HG02642 (cell line): ENCODE data around the gene TCF23.
A peak's percentile ranks its signal among the peaks of the same experiment; 100 is the strongest.

Experiments
- ATAC-seq: cut with Tn5 transposase; IDR thresholded peaks from one replicate; pipeline ENCODE4 v1.9.1; 2021; ENCODE audit warnings: mild to moderate bottlenecking; ENCODE audit not compliant: unreplicated experiment, poor library complexity

The TCF23 gene

DNA sequence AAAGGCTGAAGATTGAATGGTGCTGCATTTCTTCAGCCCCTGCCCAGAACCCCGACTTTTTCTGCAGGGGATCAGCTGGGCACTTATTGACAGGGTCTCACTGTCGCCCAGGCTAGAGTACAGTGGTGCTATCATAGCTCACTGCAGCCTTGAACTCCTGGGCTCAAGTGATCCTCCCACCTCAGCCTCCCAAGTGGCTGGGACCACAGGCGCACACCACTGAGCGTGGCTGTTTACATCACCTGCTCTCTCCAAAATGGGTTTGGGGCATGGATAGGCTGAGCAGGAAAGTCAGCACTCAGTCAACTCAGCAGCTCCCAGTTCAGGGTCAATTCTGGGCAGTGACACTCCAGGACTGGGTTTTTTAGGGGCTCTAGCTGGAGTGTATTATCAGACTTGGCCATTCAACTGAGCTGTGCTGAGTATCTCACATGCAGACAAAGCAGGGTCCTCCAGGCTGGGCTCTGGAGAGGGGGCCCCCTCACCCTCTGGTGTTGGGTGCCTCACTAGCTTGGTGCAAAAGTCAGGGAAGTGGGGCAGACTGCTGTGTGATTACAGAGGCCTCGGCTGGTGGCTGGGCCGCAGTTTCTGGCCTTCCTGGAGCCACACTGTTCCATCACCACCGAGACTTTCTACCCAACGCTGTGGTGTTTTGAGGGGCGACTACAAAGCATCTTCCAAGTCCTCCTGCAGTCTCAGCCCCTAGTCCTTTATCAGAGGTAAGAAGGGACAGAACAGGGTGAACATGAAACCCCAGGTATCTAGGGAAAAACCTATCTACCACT lies 20.7 kb upstream of the TCF23 start:
- ATAC-seq = no peak

DNA sequence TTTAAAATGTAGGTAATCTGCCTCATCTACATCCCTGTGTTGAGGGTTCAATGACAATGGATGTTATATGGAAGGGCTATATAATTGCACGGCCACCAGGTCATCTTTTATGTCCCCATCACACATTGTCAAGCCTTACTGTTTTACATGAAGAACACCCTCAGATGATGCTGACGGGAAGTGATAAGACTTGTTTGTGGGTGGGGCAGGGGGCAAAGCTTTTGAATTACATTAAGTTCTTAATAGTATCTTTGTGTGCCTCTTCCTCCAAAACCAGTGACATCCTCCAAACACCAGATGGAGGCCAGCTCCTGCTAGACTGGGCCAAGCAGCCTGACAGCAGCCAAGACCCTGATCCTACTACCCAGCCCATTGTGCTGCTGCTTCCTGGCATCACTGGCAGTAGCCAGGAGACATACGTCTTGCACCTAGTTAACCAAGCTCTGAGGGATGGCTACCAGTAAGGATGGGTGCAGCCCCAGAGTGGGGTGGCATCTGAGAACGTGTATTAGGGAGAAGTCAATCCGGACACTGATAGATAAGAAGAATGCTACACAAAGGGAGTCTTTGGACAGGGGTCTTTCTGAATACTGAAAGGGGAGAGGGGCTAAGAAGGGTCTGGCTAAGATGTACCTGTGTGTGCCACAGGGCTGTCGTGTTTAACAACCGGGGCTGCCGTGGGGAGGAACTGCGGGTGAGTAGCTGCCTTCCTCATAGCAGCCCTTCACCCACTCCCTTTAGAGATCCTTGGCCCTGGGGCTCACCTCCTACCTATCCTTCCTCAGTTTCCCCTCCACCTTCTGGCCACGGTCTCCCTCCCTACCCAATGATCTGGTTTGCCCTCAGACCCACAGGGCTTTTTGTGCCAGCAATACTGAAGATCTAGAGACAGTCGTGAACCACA lies 19.9 kb upstream of the TCF23 start:
- no peak for ATAC-seq

DNA sequence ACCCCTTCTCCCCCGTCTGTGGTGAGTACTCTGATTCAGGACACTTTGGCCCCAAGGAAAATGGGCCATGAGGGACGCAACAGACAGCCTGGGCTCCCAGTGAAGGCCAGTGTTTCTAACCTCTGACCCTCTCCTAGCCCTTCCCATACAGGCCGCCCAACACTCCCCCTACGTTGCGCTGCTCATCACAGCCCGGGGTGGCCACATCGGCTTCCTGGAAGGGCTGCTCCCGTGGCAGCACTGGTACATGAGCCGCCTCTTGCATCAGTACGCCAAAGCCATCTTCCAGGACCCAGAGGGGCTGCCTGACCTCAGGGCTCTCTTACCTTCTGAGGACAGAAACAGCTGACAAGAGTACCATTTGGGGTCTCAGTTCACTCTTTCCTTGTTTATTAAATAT lies 18.4 kb upstream of the TCF23 start:
- ATAC-seq = no peak

DNA sequence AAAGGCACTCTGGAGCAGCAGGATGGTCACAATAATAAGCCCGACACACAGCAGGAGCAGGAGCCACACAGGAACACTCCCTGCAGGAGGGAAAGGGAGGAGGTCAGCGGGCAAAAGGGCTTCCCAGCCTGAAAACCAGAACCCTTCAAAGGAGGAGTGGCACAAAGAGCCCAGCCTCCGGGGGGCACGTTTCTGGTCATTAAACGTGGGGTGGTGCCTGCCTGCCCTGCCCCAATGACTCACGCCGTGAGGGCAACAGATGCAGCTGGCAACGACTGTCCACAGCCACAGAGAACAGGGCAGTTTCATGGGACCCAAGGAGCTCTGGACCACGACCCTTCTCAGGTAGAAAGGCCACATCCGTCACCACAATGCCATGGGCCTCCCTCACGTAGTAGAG lies 17.4 kb upstream of the TCF23 start:
- no peak for ATAC-seq

DNA sequence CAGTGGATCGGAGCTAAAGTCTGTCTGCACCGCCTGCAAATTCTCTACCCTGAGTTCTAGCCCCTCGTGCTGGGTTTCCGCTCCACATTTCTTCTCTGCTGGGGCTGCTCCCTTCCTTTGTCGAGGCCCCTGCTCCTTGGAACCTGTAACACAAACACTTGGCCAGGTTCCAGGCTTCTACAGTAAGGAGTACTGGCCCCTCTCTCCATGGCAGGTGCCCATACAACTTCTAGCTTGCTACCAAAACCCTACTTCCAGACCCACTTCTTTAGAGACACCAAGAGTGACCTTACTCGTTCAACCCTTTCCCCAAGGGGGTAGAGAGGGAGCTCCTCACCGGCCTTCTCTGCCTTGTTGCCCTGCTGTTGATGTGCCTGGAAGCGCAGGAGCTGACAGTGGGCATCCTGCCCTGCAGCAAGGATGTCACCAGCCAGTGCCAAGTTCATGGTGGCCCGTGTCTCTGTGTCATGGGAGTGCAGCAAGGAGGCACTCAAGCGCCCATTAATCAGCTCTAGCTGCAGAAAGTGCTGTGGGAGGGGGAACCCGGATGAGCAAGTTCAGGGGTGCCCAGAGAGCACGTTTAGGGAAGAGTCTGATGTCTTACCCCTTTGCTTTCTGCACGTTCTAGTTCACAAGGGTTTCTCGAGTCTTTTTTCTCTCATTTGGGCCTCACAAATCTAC lies 15.5 kb upstream of the TCF23 start:
- ATAC-seq = no peak

DNA sequence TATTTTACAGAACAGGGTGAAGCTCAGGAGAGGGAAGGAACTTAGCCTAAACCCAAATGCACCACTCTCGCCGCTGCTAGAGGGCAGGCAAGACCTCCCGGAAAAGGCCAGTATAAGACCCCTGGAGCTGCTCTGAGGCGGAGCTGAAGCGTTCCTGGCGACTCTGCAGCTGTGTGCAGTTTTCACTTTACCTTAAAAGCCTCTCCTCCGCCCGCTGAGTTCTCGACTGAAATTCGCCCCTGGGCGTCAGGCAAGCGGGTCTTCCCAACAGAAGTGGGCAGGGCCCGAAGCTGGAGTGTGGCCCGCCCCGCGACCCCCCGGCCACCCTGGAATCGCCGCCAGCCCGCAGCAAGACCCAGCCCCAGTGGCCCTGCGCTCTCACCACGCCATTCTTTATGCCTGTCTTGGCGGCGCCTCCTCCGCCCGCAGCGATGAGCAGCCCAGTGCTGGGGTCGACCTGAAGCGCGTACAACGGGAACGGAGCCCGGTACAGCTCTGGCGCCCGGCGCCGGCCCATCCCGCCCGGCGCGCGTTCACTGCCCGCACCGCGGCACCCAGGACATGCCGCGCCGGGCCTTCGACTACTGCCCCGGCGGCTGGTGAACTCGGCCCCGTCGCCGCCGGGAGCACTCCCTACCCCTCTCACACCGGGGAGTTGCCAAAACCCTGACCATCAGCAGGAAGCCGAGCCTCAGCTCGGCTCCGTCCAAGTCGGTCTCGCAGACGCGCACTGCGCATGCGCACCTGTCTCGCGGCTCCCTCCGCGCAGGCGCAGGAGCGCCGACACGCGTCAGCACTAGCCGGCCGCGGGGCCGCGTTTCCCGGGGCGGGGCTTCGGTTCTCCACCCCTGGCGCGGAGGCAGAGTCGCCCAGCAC lies 14.7 kb upstream of the TCF23 start, which contains the start of gene PREB:
TSS of gene PREB (minus strand) at position 732 of the 876 bp plus-strand sequence. CDS start at position 517, 215 bp downstream.
- peak; percentile 90 for ATAC-seq

DNA sequence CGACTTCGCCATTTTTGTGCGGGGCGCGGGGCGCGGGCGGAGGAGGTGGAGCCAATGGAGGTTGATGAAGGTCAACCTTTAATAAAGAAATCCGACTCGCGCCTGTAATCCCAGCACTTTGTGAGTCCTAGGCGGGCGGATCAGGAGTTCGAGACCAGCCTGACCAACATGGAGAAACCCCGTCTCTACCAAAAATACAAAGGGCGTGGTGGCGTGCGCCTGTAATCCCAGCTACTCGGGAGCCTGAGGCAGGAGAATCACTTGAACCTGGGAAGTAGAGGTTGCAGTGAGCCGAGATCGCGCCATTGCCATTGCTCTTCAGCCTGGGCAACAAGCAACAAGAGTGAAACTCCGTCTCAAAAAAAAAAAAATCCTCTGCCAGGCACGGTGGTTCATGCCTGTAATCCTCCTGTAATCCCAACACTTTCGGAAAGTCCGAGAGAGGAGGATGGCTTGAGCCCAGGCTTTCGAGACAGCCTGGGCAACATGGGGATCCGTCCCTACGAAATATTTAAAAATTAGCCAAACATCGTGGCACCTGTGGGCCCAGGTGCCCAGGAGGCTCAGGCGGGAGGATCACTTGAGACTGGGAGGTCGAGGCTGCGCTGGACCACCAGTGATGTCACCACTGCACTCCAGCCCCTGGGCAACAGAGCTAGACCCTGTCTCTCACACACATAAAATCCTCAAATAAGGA lies 13.9 kb upstream of the TCF23 start:
- ATAC-seq = no peak

DNA sequence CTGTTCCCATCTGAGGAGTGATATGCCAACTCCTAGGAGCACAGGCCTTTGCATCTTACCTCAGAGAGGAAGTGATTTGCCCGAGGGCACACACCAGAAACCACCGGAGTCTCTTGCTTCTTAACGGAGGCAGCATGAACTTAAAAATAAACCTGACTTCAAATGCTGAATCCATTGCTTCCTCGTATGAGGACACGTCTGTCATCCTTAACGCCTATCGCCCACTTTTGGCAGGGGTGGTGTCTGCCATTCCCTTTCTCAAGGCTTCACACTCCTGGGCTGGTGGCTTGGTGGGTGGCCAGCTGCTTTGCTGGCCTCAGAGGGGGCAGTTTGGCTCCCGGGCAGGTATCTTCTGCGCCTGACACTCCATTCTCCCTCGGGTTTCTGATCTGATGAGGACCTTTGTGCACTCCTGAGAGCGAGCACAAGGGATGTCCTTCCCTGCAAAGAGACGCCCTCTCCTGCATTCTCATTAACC lies 13.3 kb upstream of the TCF23 start:
- no peak for ATAC-seq

DNA sequence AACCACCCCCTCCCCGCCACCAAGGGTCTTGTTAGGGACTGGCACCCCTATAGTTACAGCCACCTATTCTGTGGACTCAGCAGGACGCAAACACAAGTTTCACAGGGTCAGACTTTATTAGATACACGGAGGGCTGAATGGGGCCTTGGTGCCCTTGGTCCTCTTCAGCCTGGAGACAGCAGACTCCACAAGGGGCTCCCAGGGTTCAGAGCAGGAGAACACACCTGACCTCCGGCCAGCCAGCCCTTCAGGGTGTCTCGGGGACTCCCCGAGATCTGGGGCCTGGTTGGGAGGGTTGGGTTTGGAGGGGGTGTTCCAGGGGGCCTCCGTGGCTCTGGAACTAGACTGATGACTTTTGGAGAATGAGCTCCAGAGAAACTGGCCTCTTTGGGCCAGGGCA lies 12.1 kb upstream of the TCF23 start:
- ATAC-seq = no peak

DNA sequence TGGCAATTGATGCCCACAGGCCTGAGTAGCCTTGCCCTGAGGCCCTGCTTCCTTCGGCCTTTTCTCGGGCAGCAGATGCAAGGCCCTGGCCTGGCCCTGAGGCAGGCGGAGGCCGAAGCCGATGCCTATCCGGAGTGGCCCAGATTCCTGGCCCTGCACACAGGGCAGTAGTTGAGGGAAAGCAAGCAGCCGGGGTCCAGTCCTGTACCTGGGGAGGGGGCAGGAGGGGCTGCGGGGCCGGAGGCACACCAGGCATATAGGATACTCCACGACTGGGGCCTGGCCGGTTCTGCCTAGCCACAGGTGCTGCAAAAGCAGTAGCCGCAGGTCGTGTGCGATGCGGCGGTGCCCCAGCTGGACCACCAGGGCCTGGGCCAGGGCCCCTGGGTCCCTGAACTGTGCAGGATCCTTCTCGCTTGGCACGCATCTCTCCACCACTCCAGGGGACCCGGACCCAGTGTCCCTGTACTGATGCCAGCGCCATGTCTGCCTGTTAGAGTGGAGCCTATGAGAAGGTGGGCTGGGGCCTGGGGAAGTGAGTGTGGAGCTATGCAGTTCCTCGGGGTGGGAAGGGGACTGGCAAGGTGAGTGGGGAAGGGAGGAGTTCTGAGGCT lies 11.4 kb upstream of the TCF23 start:
- ATAC-seq = no peak

DNA sequence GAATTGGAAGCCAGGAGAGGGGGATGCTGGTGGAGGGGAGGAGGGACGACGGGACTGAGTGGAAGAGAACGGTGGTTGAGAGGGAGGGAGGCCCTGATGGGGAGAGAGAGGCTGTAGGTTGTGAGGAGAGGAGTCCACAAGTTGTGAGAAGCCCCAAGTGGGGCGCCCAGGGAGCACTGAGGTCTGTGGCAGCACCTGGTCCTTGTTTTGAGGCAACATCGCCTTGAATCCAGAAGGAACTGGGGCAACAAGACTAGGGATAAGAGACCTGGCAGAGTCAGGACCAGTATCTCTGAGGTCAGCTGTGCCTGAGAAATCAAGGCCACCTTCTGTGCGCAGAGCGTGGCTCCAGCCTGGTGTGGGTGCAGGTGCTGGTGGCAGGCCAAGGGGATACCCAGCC lies 10.7 kb upstream of the TCF23 start:
- no peak for ATAC-seq

DNA sequence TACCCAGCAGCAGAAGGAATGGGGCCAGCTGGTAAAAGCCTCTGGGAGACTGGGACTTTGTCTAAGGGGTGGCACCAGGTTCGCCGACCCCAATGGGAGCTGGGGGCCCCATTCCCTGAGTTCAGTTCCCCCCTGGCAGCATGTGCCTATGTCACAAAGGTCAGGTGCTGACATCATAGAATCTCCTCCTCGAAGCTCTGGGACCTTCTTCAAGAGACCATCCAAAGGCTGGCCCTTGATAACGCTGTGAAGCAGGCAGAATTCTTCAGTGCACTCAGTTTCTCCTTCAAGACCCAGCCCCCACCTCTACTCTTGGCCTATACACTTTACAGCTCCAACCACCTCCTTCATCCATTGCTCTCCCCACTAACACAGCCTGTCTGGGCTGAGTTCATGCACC lies 9.5 kb upstream of the TCF23 start, which contains the start of gene PRR30:
TSS of gene PRR30 (minus strand) at position 101 of the 400 bp plus-strand sequence. CDS start 1,081 bp downstream, outside the sequence.
- ATAC-seq = no peak

DNA sequence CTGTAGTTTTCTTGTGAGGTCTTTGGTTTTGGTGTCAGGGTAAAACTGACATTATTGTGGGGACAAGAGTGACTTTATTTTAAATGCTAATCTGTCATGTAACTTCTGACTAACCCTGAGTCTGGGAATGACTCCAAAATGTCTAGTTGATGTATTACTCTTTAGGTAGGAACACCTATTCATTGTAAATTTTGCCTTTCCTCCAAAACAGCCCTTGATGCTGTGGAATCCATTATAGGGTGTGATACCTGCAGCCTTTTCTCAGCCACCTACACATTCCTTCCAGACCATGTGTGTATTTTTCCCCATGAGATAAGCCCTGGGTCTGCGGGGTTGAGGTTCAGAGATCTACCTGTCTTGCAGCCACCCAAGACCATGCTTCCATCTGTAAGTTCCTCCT lies 5.5 kb upstream of the TCF23 start:
- ATAC-seq = no peak

DNA sequence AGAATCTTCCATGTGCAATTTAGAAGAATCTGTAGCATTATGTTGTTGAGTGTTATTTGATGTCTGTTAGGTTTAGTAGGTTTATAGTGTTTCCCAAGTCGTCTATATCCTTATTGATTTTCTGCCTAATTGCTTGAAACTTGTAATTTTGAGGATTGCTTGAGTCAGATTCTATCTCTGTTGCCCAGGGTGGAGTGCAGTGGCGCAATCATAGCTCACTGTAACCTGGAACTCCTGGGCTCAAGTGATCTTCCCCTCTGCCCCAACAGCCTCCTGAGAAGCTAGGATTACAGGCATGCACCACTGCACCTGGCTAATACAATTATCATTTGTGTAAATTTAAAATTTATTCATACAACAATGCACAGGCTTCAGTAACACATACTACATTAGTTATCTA lies 3.1 kb upstream of the TCF23 start:
- no peak for ATAC-seq

DNA sequence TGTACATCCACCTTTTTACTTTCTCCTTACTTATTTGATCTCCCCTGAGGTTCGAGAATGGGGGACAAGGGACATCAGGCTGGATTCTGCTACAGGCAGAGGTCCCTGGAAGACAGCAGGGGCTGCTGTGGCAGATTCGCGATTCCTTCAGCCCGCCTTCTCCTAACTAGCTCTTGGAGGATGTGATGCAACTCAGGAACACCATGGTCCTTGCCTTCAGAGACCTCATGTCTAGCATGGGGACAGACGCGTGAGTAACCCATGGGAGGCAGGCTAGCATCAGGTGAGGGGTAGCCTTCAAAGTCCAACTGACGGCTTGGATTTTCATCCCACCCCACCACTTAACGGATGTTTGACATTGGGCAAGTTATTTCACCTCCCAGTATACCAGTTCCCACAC lies 869 bp upstream of the TCF23 start:
- no peak for ATAC-seq

DNA sequence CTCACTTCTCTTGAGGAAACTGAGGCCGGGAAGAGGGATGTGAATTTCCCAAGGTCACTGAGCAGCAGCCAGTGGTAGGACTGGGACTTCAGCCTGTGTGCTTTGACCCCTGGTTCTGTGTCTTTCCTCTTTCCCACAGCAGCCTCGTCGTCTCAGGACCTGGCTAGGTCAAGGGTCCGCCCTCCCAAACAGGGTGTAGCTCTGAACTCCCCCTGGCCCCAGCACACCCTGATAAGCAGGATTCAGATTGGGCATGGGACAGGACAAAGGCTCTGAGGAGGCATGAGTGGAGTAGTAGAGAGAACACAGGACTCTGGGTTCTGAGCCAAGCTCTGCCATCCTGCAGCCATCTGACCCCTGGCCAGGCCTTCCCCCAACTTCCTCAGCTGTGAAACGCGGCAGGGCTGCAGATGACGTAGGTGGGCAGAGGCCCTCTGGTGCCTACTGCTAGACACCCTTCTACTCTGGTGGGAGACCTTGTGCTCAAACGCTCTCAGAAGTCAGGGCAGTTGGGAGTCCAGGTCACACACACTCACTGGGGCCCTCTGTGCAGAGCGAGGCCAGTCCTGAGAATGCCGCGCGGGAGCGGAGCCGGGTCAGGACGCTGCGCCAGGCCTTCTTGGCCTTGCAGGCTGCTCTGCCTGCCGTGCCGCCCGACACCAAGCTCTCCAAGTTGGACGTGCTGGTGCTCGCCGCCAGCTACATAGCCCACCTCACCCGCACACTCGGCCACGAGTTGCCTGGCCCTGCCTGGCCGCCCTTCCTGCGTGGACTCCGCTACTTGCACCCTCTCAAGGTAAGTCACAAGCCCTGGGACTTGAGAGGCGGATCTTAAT lies 984 bp downstream of the TCF23 start:
- no peak for ATAC-seq

DNA sequence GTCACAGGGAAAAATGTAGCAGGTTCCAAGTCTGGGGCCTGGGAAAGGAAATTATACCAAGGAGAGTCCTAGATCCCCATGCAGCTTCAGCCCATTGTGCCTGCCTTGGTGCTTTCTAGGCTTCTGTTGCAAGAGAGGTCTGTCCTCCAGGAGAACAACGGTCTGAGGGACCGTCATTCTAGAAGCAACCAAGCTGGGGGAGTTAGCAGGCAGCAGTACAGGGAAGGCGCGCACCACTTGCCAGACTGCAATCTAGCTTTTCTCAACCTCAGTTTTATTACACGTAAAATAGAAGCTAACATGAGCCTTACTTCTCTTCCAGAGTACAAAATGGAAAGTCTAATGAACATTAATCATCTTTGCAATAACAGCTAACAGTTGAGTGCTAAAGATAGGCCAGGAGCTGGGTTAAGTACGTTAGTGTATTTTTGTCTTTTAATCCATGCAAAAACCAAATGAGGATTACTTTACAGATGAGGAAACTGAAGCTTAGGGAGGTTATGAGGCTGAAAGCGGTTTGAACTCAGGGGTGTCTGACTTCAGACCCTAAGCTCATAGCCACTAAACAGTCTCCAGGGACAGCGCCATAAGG lies 1.9 kb downstream of the TCF23 start:
- ATAC-seq = no peak
